Measurements from ENCODE around the gene NMNAT2. TPM values are rescaled to one million over a fixed set of nuclear protein-coding genes. Genes with fewer than 3 reads are reported as not detected.

NMNAT2 gene
- total RNA-seq, 2 donors from 2014 or later = 0.60 to 1.1 TPM

GRCh38 chr1:183234660-183235476 is 183.3 kb downstream of the NMNAT2 start:
- intact Hi-C loops (cut with DNase I) = no loop called here
- DNase-seq (ENCODE audit: low spot score) = peak; percentile 82

DNA sequence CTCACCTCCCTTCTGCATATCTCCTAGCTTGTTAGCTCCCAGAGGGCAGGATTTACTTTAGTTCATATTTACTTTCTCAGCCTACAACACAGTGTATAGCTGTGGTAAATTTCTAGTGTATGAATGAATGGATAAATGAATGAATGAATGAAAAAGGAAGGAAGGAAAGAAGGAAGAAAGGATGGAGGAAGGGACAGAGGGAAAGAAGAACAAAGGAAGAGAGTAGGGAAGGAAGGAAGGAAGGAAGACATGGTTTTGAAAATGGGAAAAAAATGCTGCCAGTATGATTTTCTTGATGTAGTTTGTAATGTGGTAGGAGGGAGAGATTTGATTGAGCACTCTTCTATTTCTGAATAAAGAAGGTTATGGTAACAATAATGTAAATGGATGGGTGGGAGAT is 185.1 kb downstream of the NMNAT2 start:
- DNase-seq (ENCODE audit: low spot score) = no peak
- intact Hi-C loops (cut with DNase I) = no loop called here

- no peak for DNase-seq (ENCODE audit: low spot score)
- intact Hi-C loops (cut with DNase I) = no loop called here
Observed at GRCh38 chr1:183231545-183231944, 186.6 kb downstream of the NMNAT2 start.

DNA sequence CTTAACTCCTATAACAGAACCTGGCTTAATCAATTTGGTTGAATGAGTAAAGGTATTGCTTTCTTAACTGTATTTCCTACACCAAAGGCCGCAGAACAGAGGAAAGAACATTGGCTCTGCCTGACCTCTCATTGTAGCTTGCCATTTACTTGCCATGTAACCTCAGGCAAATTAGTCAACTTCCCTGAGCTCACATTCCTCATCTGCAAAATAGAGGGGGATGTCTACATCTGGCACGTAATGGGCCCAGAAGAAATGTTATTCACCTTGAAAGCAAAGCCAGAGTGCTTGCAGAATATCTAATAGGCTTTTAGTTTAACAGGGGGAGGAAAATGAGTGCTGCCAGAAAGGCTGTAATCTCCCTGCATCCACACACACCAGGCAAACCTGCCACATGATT is 187.8 kb downstream of the NMNAT2 start:
- DNase-seq (ENCODE audit: low spot score) = no peak
- intact Hi-C loops (cut with DNase I) = no loop called here

DNA sequence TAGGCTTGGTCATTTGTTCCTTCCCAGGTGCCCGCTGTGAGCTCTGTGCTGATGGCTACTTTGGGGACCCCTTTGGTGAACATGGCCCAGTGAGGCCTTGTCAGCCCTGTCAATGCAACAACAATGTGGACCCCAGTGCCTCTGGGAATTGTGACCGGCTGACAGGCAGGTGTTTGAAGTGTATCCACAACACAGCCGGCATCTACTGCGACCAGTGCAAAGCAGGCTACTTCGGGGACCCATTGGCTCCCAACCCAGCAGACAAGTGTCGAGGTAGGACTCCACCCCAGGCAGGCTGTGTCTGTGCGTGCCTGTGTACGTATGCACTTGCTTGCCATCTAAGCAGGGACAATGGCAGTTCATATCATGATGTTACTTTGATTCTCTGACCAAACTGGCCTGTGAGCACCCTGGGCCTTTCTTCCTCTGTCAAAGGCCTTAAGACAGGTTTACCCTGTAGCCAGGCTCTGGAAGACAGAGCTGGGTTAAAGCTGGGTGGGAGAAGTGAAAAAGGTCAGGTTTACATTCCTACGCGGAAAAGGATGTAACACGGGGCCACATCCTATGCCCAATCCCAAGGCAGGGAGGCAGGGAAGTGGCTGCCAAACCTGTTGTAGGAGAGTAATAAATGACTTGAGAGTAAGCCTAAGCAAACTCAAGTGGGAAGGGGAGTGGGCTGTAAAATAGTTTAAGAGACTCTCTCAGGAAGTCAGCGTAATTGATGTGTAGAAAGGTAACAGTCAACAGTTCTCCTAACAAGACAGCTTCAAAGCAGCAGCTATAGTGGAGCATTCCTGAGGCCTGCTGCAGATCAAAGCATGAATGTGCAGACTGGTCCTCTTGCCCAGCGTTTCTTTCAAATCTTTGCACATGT is 189.6 kb downstream of the NMNAT2 start:
- intact Hi-C loops (cut with DNase I) = loop anchor here in 1 of 2 donors (10.0 kb wide), 2 partner anchors 84 to 264 kb away; no protein-coding TSS in a partner anchor
- DNase-seq (ENCODE audit: low spot score) = no peak

DNA sequence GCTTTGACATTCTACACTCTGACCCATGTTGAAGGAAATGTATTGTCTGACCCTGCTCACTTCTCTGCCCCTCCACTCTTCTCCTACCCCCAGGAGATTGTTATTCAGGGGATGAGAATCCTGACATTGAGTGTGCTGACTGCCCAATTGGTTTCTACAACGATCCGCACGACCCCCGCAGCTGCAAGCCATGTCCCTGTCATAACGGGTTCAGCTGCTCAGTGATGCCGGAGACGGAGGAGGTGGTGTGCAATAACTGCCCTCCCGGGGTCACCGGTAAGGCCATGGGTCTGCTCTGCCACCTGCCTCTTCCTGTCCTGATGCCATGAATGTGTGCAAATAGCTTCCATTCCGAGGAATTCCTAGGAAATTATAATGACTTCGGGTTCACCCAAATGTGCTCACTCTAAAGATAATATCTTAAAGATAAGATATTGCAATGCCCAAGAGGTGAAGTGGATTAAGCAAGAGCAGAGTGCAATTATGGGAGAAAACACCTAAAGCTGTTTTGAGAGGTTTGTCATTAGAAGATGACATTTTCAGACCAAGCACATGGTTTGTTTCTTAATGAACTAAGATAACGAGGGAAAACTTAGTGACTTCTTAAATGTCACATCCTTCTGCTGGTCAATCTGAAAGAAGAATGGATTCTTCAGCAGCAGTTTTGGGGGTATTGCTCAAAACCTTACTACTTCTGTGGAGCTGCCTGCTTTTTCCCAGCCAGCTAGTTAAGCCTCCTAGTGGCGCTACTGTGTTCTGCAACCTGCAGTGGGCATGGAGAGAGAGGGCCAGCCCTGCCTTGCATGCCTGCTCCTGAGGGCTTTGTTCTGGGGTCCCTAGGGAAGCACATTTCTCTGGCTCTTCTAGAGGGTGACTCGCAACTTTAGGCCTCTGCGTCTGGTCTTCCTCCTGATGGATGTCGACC is 190.5 kb downstream of the NMNAT2 start:
- intact Hi-C loops (cut with DNase I) = loop anchor here in 1 of 2 donors (10.0 kb wide), 2 partner anchors 83 to 263 kb away; no protein-coding TSS in a partner anchor
- DNase-seq (ENCODE audit: low spot score) = no peak

DNA sequence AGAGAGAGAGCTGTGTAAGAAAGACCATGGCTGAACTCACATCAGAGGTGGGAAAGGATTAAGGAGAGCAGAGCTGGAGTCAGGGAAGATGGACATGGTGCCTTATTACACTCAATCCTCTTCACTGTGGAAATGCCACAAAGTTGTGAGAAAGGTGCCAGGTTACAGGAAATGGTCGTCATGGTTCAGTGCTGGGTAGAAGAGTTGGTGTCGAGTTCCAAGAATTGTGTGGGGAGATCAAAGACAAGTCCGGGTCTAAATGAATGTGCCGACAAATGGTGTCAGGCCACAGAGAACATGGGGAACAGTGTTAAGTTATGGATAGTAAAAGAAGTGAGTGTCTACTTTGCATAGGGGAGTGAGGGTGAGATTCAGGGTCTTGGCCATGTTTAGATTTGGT is 191.2 kb downstream of the NMNAT2 start:
- DNase-seq (ENCODE audit: low spot score) = no peak
- intact Hi-C loops (cut with DNase I) = loop anchor here in 1 of 2 donors (10.0 kb wide), 2 partner anchors 82 to 262 kb away; no protein-coding TSS in a partner anchor

- intact Hi-C loops (cut with DNase I) = loop anchor here in 1 of 2 donors (10.0 kb wide), 2 partner anchors 82 to 262 kb away; no protein-coding TSS in a partner anchor
- DNase-seq (ENCODE audit: low spot score) = no peak
Observed at GRCh38 chr1:183226361-183226760, 191.8 kb downstream of the NMNAT2 start.

- intact Hi-C loops (cut with DNase I) = loop anchor here in 1 of 2 donors (10.0 kb wide), 2 partner anchors 79 to 259 kb away; no protein-coding TSS in a partner anchor
- no peak for DNase-seq (ENCODE audit: low spot score)
Observed at GRCh38 chr1:183223467-183223866, 194.7 kb downstream of the NMNAT2 start.

- DNase-seq (ENCODE audit: low spot score) = no peak
- intact Hi-C loops (cut with DNase I) = loop anchor here in 1 of 2 donors (10.0 kb wide), 2 partner anchors 78 to 258 kb away; no protein-coding TSS in a partner anchor
Observed at GRCh38 chr1:183222909-183223308, 195.3 kb downstream of the NMNAT2 start.

GRCh38 chr1:183219616-183220009 is 198.6 kb downstream of the NMNAT2 start:
- intact Hi-C loops (cut with DNase I) = loop anchor here in 1 of 2 donors (10.0 kb wide), 2 partner anchors 75 to 255 kb away; no protein-coding TSS in a partner anchor
- DNase-seq (ENCODE audit: low spot score) = no peak

- no peak for DNase-seq (ENCODE audit: low spot score)
- intact Hi-C loops (cut with DNase I) = no loop called here
Observed at GRCh38 chr1:183218971-183219615, 199.1 kb downstream of the NMNAT2 start.

DNA sequence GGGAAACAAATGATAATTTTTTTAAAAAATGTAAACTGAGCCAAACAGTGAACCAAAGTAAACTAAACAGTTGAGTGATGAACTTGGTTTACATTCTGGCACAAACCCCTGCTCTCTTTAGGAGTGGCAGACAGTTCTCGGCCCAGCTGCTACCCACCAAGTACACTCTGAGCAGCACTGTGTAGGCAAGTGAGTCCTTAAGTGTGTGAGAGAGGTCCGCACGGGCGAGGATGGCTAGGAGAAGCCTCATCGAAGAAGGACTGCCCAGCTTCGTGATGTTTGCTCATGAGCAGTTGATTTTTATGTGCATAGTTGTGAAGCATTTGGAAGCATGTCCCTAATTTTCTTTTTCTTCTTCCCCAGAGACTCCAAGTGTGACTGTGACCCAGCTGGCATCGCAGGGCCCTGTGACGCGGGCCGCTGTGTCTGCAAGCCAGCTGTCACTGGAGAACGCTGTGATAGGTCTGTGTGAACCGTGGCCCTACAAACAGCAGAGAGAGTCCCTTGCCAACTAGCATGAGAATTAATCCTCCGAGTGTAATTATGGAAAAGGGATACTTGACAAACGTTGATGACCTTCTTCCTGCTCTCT is 200.1 kb downstream of the NMNAT2 start:
- no peak for DNase-seq (ENCODE audit: low spot score)
- intact Hi-C loops (cut with DNase I) = no loop called here

- no peak for DNase-seq (ENCODE audit: low spot score)
- intact Hi-C loops (cut with DNase I) = no loop called here
Observed at GRCh38 chr1:183215936-183216335, 202.2 kb downstream of the NMNAT2 start.

DNA sequence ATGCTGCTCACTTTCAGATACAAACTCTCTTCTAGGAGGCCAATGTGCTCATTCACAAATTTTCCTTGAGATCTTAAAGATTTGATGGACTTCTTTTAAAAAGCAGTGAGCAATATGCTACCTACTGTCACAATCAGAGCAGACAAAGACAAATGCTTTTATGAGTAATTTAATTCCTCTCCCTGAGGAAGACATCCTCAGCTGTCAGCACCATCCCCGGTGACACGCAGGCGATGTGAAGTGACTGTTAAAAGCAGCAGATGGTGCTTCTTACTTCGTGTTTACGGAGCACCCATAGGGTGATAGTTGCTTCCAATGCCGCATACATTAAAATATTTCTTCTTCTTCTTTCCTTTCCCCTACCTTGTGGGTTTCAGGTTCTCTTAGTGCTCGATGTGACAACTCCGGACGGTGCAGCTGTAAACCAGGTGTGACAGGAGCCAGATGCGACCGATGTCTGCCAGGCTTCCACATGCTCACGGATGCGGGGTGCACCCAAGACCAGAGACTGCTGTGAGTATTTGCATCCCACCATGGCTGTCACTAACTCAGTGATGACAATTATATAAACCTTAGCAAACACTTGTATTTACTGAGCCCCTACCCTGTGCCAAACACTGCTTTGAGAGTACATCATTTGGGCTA is 203.0 kb downstream of the NMNAT2 start:
- intact Hi-C loops (cut with DNase I) = no loop called here
- no peak for DNase-seq (ENCODE audit: low spot score)

DNA sequence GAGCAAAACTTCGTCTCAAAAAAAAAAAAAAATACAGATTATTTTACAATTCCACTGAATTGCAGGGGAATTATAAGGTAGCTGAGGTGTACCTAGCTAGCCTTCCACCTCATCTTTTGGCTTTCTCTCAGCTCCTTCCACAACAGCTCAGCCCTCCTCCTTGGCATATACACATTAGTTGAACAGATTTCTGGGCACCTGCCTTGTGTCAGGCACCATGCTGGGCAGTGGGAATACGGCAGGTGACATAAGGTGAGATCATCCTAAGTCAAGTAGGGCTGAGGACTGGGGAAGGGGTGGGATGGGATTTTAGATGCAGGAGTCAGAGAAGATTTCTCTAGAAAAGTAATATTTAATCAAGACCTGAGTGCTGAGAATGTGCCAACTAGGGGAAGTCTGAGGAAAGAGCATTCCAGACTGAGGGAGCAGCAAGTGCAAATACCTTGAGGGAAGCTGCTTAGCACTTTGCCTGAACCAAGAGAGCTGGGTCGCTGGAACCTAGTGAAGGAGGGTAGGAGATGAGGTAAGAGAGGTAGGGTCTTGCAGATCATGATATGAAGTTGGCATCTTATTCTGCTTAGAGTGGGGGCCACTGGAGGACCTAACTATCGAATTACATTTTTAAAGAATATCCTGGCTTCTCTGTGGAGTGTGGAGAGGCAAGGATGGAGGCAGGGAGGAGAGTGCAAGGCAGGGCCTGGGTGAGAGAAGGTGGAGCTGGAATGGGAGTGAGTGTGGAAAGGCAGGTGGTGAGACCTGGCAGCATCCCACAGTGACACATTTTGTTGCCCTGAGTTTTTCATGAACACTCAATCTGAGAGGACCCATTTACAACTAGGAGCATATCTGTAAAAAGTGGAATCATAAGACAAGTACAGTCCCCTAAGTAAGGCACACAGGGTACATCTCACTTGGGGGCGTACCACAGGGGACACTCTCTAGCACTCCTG is 203.9 kb downstream of the NMNAT2 start:
- no peak for DNase-seq (ENCODE audit: low spot score)
- intact Hi-C loops (cut with DNase I) = no loop called here
